CD4-positive, alpha-beta T cell treated with Interleukin-17A for 1 hour (primary cell): Measurements from ENCODE around the gene SERINC2.
A peak's percentile ranks its signal among the peaks of the same experiment; 100 is the strongest.
"Not testable (repeated sequence)": the region's sequence is repeated elsewhere in the genome, so short reads cannot be mapped to it uniquely, and the experiment has no call there.

ENCODE experiments used
- DNase-seq: peaks from one replicate; pipeline ENCODE4 v3.0.0-alpha.2; 2020

The SERINC2 gene

GRCh38 chr1:31473508-31473907 is 60.5 kb downstream of the SERINC2 start:
- not testable (repeated sequence) for DNase-seq

DNA sequence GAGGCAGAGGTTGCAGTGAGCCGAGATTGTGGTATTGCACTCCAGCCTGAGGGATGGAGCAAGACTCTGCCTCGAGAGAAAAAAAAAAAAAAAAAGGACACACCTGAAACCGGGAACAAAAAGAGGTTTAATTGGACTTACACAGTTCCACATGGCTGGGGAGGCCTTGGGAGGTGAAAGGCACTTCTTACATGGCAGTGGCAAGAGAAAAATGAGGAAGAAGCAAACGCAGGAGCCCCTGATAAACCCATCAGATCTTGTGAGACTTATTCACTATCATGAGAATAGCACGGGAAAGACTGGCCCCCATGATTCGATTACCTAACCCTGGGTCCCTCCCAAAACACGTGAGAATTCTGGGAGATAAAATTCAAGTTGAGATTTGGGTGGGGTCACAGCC is 61.6 kb downstream of the SERINC2 start:
- not testable (repeated sequence) for DNase-seq

DNA sequence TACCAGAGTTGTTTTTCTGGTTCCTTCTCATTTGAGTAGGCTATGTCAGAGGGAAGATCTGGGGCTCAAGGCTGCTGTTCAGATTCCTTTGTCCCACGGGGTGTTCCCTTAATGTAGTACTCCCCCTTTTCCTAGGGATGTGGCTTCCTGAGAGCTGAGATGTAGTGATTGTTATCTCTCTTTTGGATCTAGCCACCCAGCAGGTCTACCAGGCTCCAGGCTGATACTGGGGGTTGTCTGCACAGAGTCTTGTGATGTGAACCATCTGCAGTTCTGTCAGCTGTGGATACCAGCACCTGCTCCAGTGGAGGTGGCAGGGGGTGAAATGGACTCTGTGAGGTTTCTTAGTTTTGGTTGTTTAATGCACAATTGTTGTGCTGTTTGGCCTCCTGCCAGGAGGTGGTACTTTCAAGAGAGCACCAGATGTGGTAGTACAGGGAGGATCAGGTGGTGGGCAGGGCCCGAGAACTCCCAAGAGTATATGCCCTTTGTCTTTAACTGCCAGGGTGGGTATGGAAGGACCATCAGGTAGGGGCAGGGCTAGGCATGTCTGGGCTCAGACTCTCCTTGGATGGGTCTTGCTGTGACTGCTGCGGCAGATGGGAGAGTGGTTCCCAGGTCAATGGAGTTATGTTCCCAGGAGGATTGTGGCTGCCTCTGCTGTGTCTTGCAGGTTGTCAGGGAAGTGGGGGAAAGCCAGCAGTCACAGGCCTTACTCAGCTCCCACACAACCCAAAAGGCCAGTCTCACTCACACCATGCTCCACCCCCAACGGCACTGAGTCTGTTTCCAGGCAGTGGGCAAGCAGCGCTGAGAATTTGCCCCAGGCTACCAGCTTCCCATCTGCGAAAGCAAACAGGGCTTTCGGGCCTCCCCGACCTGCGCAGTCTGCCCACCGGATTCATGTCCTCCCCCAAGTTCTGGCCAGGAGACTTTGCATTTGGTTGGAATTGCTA is 64.2 kb downstream of the SERINC2 start:
- no peak for DNase-seq

- no peak for DNase-seq
Measured at GRCh38 chr1:31478167-31478566, 65.2 kb downstream of the SERINC2 start.

DNA sequence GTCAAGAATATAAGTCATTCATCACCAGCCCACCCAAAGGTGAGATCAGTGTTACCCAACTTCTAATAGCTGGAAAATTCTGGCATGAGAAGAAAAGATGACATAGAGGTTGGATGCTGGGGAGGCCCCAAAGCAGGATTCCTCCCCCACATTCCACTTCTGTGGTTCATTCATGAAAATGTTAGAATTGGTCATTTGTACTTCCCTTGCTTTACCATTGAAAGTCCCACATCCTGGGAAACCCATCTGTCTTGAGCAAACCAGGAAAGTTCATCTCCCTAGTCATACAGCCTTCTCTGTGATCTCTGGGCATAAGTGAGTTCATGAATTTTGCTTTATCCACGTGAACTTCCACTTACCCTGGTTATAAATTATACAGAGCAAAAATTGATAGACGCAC is 66.8 kb downstream of the SERINC2 start:
- no peak for DNase-seq

- not testable (repeated sequence) for DNase-seq
Measured at GRCh38 chr1:31480426-31480825, 67.4 kb downstream of the SERINC2 start.

DNA sequence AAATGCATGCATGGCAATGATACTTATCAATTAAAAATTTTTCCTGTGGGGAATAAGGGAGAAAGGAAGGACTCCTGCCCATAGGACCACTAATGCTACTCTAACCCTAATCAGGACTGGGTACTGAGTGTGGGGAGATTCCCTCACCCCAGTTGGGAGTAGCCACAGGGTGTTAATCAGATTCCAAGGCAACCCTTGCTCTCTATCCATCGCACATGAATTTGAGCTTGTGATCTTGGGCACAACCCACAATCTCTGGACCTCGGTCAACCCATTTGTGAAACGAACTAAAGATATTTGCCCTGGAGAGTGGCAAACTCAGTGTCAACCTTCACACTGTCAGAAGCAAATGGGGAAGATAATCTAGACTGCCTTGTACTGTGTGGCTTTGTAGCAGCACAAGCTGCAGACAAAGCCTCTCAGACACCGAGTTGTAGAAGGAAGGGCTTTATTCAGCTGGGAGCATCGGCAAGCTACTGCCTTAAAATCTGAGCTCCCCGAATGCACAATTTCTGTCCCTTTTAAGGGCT is 69.5 kb downstream of the SERINC2 start:
- no peak for DNase-seq

GRCh38 chr1:31483012-31483946 is 70.3 kb downstream of the SERINC2 start:
- DNase-seq: peak; percentile 19
